Measurements from ENCODE around the gene KSR1. TPM values are rescaled to one million over a fixed set of nuclear protein-coding genes. Genes with fewer than 3 reads are reported as not detected.

The KSR1 gene
- total RNA-seq, 1 experiment from 2014 or later, result 21.7 TPM

DNA sequence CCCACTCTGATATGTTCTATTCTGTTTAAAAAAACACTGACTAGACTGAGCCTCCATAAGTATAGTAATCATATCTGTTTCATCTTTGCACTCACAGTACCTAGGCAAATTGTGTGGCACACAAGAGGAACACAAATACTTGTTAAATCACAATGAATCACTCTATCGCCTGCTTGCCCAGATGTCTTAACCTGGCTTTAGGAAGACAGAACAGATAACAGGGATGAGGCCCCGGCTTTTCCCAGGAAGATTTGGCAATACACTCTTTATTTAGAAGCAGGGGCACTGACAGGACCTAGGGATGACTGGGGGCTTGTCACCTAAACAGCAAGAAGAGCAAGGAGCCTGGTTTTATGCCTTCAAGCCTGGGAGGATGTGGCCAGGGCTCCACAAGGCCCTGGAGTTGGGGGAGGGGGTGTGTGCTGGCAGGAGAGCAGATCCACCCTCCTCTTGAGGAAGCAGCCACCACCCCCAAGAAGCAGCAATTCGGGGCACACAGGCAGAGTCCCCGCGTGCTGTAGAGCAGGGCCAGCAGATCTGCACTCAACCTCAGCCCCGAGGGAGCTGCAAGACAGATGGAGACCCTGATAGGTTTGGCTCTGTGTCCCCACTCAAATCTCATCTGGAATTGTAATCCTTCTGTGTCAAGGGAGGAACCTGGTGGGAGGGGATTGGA, 41.0 kb upstream of the KSR1 start:
- ATAC-seq (no peak), DNase-seq (ENCODE audit: low read depth, low spot score) (no peak)
- Histone ChIP-seq H3K4me3 (ENCODE audit: low read depth in 2 of 2, low read length in 2 of 2) (no peak overlapping the region), H3K27me3 (ENCODE audit: control insufficient read depth, insufficient read depth, low read length) (no peaks in the 10 kb centered on the region; the same call in 1 of the 2 replicates), H3K27ac (ENCODE audit: low read length) (no peak overlapping the region), H3K4me1 (ENCODE audit: control insufficient read depth, insufficient read depth, low read length) (no peaks in the 10 kb centered on the region), H3K36me3 (ENCODE audit: control insufficient read depth, insufficient read depth, low read length) (no peaks in the 10 kb centered on the region), H3K9me3 (ENCODE audit: control insufficient read depth, insufficient read depth, low read depth, low read length) (no peaks in the 10 kb centered on the region)
- ChIA-PET POLR2A (no interaction called here), CTCF (no interaction called here)
- in situ Hi-C loops (cut with HindIII; ENCODE audit: low pct_unique_long_range_greater_than_20kb, low sequenced_read_pairs), result no loop called here
- intact Hi-C loops (cut with micrococcal nuclease; ENCODE audit: unreplicated experiment), result no loop called here
- no peak for TF ChIP-seq POLR2AphosphoS5 (IDR thresholded peaks at IDR 0.05; ENCODE audit: low read depth, low read length)
- TF ChIP-seq SIN3A (IDR thresholded peaks at IDR 0.05; ENCODE audit: borderline replicate concordance, insufficient read depth, low read depth, low read length), result no peak
- TF ChIP-seq, protein P1, sequence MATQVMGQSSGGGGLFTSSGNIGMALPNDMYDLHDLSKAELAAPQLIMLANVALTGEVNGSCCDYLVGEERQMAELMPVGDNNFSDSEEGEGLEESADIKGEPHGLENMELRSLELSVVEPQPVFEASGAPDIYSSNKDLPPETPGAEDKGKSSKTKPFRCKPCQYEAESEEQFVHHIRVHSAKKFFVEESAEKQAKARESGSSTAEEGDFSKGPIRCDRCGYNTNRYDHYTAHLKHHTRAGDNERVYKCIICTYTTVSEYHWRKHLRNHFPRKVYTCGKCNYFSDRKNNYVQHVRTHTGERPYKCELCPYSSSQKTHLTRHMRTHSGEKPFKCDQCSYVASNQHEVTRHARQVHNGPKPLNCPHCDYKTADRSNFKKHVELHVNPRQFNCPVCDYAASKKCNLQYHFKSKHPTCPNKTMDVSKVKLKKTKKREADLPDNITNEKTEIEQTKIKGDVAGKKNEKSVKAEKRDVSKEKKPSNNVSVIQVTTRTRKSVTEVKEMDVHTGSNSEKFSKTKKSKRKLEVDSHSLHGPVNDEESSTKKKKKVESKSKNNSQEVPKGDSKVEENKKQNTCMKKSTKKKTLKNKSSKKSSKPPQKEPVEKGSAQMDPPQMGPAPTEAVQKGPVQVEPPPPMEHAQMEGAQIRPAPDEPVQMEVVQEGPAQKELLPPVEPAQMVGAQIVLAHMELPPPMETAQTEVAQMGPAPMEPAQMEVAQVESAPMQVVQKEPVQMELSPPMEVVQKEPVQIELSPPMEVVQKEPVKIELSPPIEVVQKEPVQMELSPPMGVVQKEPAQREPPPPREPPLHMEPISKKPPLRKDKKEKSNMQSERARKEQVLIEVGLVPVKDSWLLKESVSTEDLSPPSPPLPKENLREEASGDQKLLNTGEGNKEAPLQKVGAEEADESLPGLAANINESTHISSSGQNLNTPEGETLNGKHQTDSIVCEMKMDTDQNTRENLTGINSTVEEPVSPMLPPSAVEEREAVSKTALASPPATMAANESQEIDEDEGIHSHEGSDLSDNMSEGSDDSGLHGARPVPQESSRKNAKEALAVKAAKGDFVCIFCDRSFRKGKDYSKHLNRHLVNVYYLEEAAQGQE (IDR thresholded peaks at IDR 0.05; ENCODE audit: insufficient read depth in 1 of 2, low read depth in 2 of 2, low read length in 1 of 2), result no peak
- TF ChIP-seq, protein P2, sequence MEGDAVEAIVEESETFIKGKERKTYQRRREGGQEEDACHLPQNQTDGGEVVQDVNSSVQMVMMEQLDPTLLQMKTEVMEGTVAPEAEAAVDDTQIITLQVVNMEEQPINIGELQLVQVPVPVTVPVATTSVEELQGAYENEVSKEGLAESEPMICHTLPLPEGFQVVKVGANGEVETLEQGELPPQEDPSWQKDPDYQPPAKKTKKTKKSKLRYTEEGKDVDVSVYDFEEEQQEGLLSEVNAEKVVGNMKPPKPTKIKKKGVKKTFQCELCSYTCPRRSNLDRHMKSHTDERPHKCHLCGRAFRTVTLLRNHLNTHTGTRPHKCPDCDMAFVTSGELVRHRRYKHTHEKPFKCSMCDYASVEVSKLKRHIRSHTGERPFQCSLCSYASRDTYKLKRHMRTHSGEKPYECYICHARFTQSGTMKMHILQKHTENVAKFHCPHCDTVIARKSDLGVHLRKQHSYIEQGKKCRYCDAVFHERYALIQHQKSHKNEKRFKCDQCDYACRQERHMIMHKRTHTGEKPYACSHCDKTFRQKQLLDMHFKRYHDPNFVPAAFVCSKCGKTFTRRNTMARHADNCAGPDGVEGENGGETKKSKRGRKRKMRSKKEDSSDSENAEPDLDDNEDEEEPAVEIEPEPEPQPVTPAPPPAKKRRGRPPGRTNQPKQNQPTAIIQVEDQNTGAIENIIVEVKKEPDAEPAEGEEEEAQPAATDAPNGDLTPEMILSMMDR (IDR thresholded peaks at IDR 0.05), result no peak
- no TSS peak for BruUV-seq (replicated peaks)

DNA sequence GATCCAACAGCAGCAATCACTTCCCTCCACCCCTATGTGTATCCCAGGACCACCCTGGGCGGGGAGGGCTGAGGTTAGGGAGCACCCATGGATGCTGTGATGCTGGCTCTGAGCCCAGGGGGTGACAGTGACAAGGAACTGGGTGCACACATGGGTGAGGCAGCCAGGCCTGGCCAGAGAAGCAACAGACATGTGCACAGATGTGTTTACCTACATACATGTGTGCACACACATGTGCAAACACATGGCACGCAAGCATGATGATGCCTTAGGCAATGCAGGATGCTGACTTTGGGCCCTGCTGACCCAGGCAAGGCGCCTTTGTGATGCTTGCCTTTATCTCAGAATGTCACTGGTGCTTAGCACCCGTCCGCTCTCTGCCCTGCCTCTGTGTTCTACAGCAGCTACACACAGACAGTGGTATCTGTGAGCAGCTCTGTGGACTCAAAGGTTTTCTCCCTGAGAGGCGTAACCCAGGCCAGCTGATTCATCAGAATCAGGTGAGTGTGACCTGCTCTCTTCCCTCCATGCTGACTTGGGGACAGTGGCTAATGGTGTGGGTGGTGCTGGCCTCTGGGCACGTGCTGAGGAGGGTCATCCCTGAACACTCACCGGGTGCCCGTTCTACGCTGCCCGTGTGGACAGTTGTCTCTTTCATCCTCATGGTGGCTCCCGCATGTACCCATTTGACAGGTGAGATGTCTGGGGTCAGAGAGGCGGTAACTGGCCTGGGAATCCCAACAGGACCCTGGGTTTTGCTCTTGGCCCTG, 38.5 kb upstream of the KSR1 start:
- no TSS peak for BruUV-seq (replicated peaks)
- no peaks in the 10 kb centered on the region for H3K9me3 ChIP-seq (ENCODE audit: control insufficient read depth, insufficient read depth, low read depth, low read length)
- no peak overlapping the region for H3K4me3 ChIP-seq (ENCODE audit: low read depth in 2 of 2, low read length in 2 of 2)
- H3K27me3 ChIP-seq (ENCODE audit: control insufficient read depth, insufficient read depth, low read length), result no peaks in the 10 kb centered on the region; the same call in 1 of the 2 replicates
- no peak for ATAC-seq
- in situ Hi-C loops (cut with HindIII; ENCODE audit: low pct_unique_long_range_greater_than_20kb, low sequenced_read_pairs) (no loop called here), intact Hi-C loops (cut with micrococcal nuclease; ENCODE audit: unreplicated experiment) (no loop called here)
- ChIA-PET POLR2A (no interaction called here), CTCF (no interaction called here)
- DNase-seq (ENCODE audit: low read depth, low spot score), result no peak
- no peak overlapping the region for H3K27ac ChIP-seq (ENCODE audit: low read length)
- TF ChIP-seq, protein P1 (IDR thresholded peaks at IDR 0.05; ENCODE audit: insufficient read depth in 1 of 2, low read depth in 2 of 2, low read length in 1 of 2), result no peak
- TF ChIP-seq, protein P2 (IDR thresholded peaks at IDR 0.05), result no peak
- no peaks in the 10 kb centered on the region for H3K4me1 ChIP-seq (ENCODE audit: control insufficient read depth, insufficient read depth, low read length)
- H3K36me3 ChIP-seq (ENCODE audit: control insufficient read depth, insufficient read depth, low read length), result no peaks in the 10 kb centered on the region

Measured in Panc1 (cell line).